Measurements from ENCODE around the gene ACTR10. TPM values are rescaled to one million over a fixed set of nuclear protein-coding genes. Genes with fewer than 3 reads are reported as not detected.

The ACTR10 gene
- total and polyA plus RNA-seq, 9 of the 15 experiments (the other 6 are each of a cell fraction or from before 2014, with no cell fraction given), result 22.0 to 66.1 (median 34.1) TPM

- TF ChIP-seq ZNF407 (IDR thresholded peaks at IDR 0.05; ENCODE audit: low read depth) (no peak), ZNF354B (CRISPR knock-in tag; IDR thresholded peaks at IDR 0.05) (no peak), POLR2G (IDR thresholded peaks at IDR 0.05; ENCODE audit: low read depth, low read length) (peak; percentile 84), NCOA4 (IDR thresholded peaks at IDR 0.05; ENCODE audit: partially characterized antibody) (no peak), MAZ (CRISPR knock-in tag; conservative IDR thresholded peaks at IDR 0.05 in 1 of 2, IDR thresholded peaks at IDR 0.05 in 1 of 2) (peak in 1 of 2 experiments; percentile 75; a peak in 2 of 4 replicates), ZBTB43 (CRISPR knock-in tag; IDR thresholded peaks at IDR 0.05) (no peak), EP400 (IDR thresholded peaks at IDR 0.05) (peak; percentile 89), ZNF12 (CRISPR knock-in tag; IDR thresholded peaks at IDR 0.05) (no peak), POLR2B (IDR thresholded peaks at IDR 0.05; ENCODE audit: low read depth, partially characterized antibody) (peak; percentile 69), CSDE1 (IDR thresholded peaks at IDR 0.05) (no peak), ZNF316 (IDR thresholded peaks at IDR 0.05) (peak; percentile 92), SETDB1 (IDR thresholded peaks at IDR 0.05; ENCODE audit: low read length) (no peak), BRF2 (IDR thresholded peaks at IDR 0.05; ENCODE audit: borderline replicate concordance, insufficient read depth, insufficient read length) (no peak)
- TF ChIP-seq, protein P1, sequence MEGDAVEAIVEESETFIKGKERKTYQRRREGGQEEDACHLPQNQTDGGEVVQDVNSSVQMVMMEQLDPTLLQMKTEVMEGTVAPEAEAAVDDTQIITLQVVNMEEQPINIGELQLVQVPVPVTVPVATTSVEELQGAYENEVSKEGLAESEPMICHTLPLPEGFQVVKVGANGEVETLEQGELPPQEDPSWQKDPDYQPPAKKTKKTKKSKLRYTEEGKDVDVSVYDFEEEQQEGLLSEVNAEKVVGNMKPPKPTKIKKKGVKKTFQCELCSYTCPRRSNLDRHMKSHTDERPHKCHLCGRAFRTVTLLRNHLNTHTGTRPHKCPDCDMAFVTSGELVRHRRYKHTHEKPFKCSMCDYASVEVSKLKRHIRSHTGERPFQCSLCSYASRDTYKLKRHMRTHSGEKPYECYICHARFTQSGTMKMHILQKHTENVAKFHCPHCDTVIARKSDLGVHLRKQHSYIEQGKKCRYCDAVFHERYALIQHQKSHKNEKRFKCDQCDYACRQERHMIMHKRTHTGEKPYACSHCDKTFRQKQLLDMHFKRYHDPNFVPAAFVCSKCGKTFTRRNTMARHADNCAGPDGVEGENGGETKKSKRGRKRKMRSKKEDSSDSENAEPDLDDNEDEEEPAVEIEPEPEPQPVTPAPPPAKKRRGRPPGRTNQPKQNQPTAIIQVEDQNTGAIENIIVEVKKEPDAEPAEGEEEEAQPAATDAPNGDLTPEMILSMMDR (IDR thresholded peaks at IDR 0.05 in 2 of 3, conservative IDR thresholded peaks at IDR 0.05 in 1 of 3; ENCODE audit: insufficient read depth in 2 of 3, low read depth in 1 of 3, low read length in 3 of 3), result no peak
Observed at GRCh38 chr14:58244556-58245387, 44.8 kb downstream of the ACTR10 start, which contains the start of gene PSMA3 (continued).
